Measurements from ENCODE around the gene LSG1. TPM values are rescaled to one million over a fixed set of nuclear protein-coding genes. Genes with fewer than 3 reads are reported as not detected.

Gene LSG1
- total RNA-seq, 4 donors from 2014 or later: 7.9 to 58.1 (median 45.0) TPM

DNA sequence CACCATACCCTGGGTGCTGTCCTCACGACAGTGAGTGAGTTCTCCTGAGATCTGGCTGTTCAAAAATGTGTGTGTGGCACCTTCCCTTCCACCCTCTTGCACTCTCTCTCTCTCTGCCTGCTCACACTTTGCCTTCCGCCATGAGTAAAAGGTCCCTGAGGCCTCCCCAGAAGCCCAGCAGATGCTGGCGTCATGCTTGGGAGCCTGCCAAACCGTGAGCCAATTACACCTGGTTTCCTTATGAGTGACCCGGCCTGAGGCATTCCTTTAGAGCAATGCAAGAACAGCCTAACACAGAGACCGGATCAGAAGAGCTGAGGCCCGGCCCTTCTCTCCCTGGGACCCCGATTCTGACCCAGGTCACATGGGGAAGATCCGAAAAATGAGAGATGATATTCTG is 54.2 kb downstream of the LSG1 start:
- no peak for DNase-seq
- intact Hi-C loops (cut with DNase I; ENCODE audit: low total_unique reads): no loop called here
- no peak overlapping the region for H3K27ac ChIP-seq
- TF ChIP-seq POLR2A (IDR thresholded peaks at IDR 0.05): no peak
- TF ChIP-seq, protein P1, sequence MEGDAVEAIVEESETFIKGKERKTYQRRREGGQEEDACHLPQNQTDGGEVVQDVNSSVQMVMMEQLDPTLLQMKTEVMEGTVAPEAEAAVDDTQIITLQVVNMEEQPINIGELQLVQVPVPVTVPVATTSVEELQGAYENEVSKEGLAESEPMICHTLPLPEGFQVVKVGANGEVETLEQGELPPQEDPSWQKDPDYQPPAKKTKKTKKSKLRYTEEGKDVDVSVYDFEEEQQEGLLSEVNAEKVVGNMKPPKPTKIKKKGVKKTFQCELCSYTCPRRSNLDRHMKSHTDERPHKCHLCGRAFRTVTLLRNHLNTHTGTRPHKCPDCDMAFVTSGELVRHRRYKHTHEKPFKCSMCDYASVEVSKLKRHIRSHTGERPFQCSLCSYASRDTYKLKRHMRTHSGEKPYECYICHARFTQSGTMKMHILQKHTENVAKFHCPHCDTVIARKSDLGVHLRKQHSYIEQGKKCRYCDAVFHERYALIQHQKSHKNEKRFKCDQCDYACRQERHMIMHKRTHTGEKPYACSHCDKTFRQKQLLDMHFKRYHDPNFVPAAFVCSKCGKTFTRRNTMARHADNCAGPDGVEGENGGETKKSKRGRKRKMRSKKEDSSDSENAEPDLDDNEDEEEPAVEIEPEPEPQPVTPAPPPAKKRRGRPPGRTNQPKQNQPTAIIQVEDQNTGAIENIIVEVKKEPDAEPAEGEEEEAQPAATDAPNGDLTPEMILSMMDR (IDR thresholded peaks at IDR 0.05): no peak
- H3K4me1 ChIP-seq: no peaks in the 10 kb centered on the region
- no peaks in the 10 kb centered on the region for H3K27me3 ChIP-seq
- no peaks in the 10 kb centered on the region for H3K36me3 ChIP-seq
- H3K4me3 ChIP-seq: no peak overlapping the region
- H3K9me3 ChIP-seq: no peaks in the 10 kb centered on the region

DNA sequence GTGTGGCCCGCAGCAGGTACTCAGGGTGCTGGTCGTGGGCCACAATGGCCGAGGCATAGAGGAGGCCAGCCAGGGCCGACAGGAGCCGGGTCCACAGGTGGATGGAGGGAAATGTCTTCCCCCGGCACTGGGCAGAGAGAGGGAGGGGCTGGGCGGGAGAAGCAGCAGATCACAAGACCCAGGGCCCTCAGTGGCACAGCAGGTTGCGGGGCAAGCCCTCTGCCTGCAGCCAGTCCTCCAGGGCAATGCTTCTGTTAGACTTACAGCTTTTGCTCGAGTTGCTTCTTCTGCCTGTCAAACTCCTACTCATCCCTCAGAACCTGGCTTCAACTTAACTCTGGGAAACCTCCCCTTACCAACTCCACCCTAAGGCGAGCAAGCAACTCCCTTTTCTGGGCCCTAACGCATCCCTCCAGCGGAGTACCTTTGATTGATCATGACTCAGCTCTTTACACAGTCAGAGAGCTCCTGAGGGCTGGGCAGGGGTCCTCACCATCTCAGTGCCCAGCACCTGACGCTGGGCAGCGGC is 54.8 kb downstream of the LSG1 start:
- DNase-seq: no peak
- no peaks in the 10 kb centered on the region for H3K27me3 ChIP-seq
- TF ChIP-seq POLR2A (IDR thresholded peaks at IDR 0.05): no peak
- TF ChIP-seq, protein P1 (IDR thresholded peaks at IDR 0.05): no peak
- H3K27ac ChIP-seq: no peak overlapping the region
- no peaks in the 10 kb centered on the region for H3K36me3 ChIP-seq
- H3K9me3 ChIP-seq: no peaks in the 10 kb centered on the region
- H3K4me3 ChIP-seq: no peak overlapping the region
- intact Hi-C loops (cut with DNase I; ENCODE audit: low total_unique reads): no loop called here
- H3K4me1 ChIP-seq: no peaks in the 10 kb centered on the region

DNA sequence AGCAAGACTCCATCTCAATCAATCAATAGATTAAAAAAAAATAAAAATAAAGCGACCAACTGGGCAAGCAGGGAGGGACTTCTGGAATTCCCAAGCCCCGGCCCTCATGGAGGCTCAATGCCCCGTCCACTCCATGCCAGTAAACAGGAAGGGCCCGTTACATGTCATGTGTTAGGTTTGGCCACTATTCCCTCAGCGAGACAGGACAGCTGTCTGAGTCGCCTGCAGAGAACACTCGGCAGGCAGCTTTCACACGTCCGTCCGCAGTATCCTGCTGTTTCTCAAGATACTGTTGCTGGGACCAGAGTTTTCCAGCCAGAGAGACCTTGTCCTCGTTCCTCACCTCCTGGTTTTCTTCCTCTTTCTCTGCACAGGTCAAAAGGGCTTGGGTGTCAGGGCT is 56.8 kb downstream of the LSG1 start:
- no peaks in the 10 kb centered on the region for H3K36me3 ChIP-seq
- intact Hi-C loops (cut with DNase I; ENCODE audit: low total_unique reads): no loop called here
- H3K9me3 ChIP-seq: no peaks in the 10 kb centered on the region
- H3K27me3 ChIP-seq: no peaks in the 10 kb centered on the region
- no peak overlapping the region for H3K4me3 ChIP-seq
- H3K4me1 ChIP-seq: no peaks in the 10 kb centered on the region
- no peak for DNase-seq
- TF ChIP-seq POLR2A (IDR thresholded peaks at IDR 0.05): no peak
- TF ChIP-seq, protein P1 (IDR thresholded peaks at IDR 0.05): no peak
- H3K27ac ChIP-seq: no peak overlapping the region

DNA sequence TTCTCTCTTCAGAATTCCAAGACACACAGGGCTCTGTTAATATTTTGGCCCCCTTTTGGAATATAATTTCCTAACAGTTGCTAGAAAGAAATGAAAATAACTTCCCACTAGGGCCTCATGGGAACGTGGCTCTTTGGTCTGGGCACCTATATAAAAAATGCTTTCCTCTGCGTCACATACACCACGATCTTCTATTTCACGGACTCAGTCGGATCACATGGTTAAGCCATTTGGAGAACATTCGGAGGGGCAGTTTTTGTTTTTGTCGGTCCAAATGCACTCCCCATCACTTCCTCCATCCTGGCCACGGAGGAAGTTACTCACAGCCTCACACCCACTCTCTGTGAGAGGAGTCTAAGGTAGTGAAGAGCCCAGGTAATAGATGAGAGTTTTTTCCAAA is 59.8 kb downstream of the LSG1 start:
- Histone ChIP-seq H3K9me3 (no peaks in the 10 kb centered on the region), H3K36me3 (no peaks in the 10 kb centered on the region), H3K27me3 (no peaks in the 10 kb centered on the region), H3K4me3 (no peak overlapping the region), H3K4me1 (no peaks in the 10 kb centered on the region), H3K27ac (no peak overlapping the region)
- no peak for DNase-seq
- TF ChIP-seq POLR2A (IDR thresholded peaks at IDR 0.05): no peak
- intact Hi-C loops (cut with DNase I; ENCODE audit: low total_unique reads): no loop called here

DNA sequence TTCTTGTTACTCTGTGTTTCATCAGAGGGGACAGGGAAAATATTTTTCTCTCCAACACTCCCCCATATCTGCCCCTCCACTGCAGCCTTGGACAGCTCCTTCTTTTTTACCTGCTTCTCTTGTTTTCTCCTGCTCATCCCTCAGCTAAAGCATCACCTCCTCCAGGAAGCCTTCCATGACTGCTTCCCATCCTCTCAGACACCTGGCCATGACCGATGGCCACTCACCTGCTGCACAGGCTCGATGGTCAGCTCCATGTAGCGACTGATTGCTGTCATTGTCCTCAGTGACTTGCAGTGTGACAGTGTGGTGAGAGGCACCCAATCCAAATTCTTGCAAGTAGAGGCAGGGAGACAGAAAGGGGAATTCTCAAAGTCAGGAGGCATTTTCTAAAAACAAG is 61.3 kb downstream of the LSG1 start:
- no peaks in the 10 kb centered on the region for H3K9me3 ChIP-seq
- no peak overlapping the region for H3K27ac ChIP-seq
- H3K4me1 ChIP-seq: no peaks in the 10 kb centered on the region
- H3K27me3 ChIP-seq: no peaks in the 10 kb centered on the region
- TF ChIP-seq POLR2A (IDR thresholded peaks at IDR 0.05): no peak
- TF ChIP-seq, protein P1 (IDR thresholded peaks at IDR 0.05): no peak
- H3K4me3 ChIP-seq: no peak overlapping the region
- no peaks in the 10 kb centered on the region for H3K36me3 ChIP-seq
- intact Hi-C loops (cut with DNase I; ENCODE audit: low total_unique reads): no loop called here
- DNase-seq: no peak

DNA sequence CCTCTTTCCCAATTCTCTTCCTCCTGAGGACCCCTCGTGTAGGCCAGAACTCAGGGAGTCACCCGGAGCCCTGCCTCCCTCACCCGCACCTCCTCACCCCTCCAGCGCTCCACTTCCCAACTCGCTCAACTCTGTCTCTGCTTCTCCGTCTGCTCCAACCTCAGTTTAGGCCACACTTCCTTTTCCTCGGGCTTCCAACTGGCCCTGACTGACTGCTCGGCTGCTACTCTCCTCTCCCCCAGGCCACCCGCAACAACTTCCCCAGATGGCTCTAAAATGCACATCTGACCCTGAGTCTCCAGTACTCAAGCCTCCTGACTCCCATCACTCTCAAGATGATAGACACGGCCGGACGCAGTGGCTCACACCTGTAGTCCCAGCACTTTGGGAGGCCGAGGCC is 62.4 kb downstream of the LSG1 start:
- Histone ChIP-seq H3K4me3 (no peak overlapping the region), H3K27me3 (no peaks in the 10 kb centered on the region), H3K36me3 (no peaks in the 10 kb centered on the region), H3K27ac (no peak overlapping the region), H3K9me3 (no peaks in the 10 kb centered on the region), H3K4me1 (no peaks in the 10 kb centered on the region)
- DNase-seq: no peak
- TF ChIP-seq, protein P1 (IDR thresholded peaks at IDR 0.05): no peak
- no peak for TF ChIP-seq POLR2A (IDR thresholded peaks at IDR 0.05)
- intact Hi-C loops (cut with DNase I; ENCODE audit: low total_unique reads): no loop called here
